Measurements from ENCODE around the gene WDR43. TPM values are rescaled to one million over a fixed set of nuclear protein-coding genes. Genes with fewer than 3 reads are reported as not detected.
A peak's percentile ranks its signal among the peaks of the same experiment; 100 is the strongest.

WDR43 gene
- total RNA-seq, 1 donor from 2014 or later, result 117 TPM

DNA sequence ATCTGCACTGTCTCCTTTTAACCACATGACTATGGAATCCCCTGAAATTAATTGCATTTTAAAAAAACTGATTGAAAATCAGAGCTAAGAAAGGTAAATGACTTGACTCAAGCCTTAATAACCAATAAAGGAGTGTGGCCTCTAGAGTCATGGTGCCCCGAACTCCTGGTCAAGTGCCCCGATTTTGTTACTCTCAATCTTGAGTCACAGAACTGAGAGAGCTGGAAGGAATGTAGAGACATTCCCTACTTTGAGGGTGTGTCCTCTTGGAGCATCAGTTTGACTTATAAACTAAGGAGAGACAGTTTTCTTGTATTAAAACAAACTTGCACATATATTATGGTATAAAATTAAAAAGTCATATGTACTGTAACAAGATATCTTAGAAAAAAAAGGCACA, 2.4 kb downstream of the WDR43 start:
- DNase-seq (ENCODE audit: low read depth) (peak; percentile 79), FAIRE-seq (no peak)

GRCh38 chr2:28898048-28898447, 3.6 kb downstream of the WDR43 start:
- TF ChIP-seq, protein P1, sequence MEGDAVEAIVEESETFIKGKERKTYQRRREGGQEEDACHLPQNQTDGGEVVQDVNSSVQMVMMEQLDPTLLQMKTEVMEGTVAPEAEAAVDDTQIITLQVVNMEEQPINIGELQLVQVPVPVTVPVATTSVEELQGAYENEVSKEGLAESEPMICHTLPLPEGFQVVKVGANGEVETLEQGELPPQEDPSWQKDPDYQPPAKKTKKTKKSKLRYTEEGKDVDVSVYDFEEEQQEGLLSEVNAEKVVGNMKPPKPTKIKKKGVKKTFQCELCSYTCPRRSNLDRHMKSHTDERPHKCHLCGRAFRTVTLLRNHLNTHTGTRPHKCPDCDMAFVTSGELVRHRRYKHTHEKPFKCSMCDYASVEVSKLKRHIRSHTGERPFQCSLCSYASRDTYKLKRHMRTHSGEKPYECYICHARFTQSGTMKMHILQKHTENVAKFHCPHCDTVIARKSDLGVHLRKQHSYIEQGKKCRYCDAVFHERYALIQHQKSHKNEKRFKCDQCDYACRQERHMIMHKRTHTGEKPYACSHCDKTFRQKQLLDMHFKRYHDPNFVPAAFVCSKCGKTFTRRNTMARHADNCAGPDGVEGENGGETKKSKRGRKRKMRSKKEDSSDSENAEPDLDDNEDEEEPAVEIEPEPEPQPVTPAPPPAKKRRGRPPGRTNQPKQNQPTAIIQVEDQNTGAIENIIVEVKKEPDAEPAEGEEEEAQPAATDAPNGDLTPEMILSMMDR (IDR thresholded peaks at IDR 0.05; ENCODE audit: insufficient read depth, low read length, severe bottlenecking), result no peak
- DNase-seq (ENCODE audit: low read depth), result no peak
- no peak for FAIRE-seq
- H3K4me3 ChIP-seq (ENCODE audit: low read depth, low read length), result no peak overlapping the region
- H3K36me3 ChIP-seq (ENCODE audit: control insufficient read depth, insufficient read depth, low read length), result peaks cover 4% of the 10 kb centered on the region
- no peaks in the 10 kb centered on the region for H3K27me3 ChIP-seq (ENCODE audit: control insufficient read depth, insufficient read depth, low read length)

More for the DNA sequence above, 2.4 kb downstream of the WDR43 start:
- TF ChIP-seq, protein P1 (IDR thresholded peaks at IDR 0.05; ENCODE audit: insufficient read depth, low read length, severe bottlenecking), result no peak
- no peaks in the 10 kb centered on the region for H3K27me3 ChIP-seq (ENCODE audit: control insufficient read depth, insufficient read depth, low read length)
- no peaks in the 10 kb centered on the region for H3K36me3 ChIP-seq (ENCODE audit: control insufficient read depth, insufficient read depth, low read length)
- H3K4me3 ChIP-seq (ENCODE audit: low read depth, low read length), result no peak overlapping the region

DNA sequence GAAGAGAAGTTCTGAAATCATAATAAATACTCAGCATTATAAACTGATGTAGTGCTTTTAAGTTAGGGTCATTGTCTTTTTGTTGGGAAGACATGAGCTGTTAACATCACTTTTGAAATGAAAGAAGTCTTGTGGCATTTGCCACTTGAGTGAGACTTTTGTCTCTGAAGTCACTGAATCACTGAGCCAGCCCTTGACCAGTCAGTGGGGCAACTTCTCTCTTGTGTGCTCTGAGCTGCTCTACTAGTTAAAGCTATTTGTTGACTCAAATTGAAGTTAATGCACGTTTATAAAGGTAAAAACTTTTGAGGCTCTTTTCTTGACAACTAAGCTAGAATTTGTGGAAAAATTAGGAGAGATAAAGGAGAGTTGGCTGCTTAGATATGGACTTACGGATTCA, 6.7 kb downstream of the WDR43 start:
- DNase-seq (ENCODE audit: low read depth), result no peak
- TF ChIP-seq, protein P1 (IDR thresholded peaks at IDR 0.05; ENCODE audit: insufficient read depth, low read length, severe bottlenecking), result no peak
- no peak for FAIRE-seq
- no peaks in the 10 kb centered on the region for H3K27me3 ChIP-seq (ENCODE audit: control insufficient read depth, insufficient read depth, low read length)
- peaks cover 5% of the 10 kb centered on the region for H3K36me3 ChIP-seq (ENCODE audit: control insufficient read depth, insufficient read depth, low read length)
- H3K4me3 ChIP-seq (ENCODE audit: low read depth, low read length), result no peak overlapping the region

GRCh38 chr2:28901841-28902240, 7.4 kb downstream of the WDR43 start:
- TF ChIP-seq, protein P1 (IDR thresholded peaks at IDR 0.05; ENCODE audit: insufficient read depth, low read length, severe bottlenecking), result no peak
- peaks cover 8% of the 10 kb centered on the region for H3K36me3 ChIP-seq (ENCODE audit: control insufficient read depth, insufficient read depth, low read length)
- H3K27me3 ChIP-seq (ENCODE audit: control insufficient read depth, insufficient read depth, low read length), result no peaks in the 10 kb centered on the region
- H3K4me3 ChIP-seq (ENCODE audit: low read depth, low read length), result no peak overlapping the region
- DNase-seq (ENCODE audit: low read depth) (no peak), FAIRE-seq (no peak)

- H3K27me3 ChIP-seq (ENCODE audit: control insufficient read depth, insufficient read depth, low read length), result no peaks in the 10 kb centered on the region
- FAIRE-seq (no peak), DNase-seq (ENCODE audit: low read depth) (no peak)
- H3K36me3 ChIP-seq (ENCODE audit: control insufficient read depth, insufficient read depth, low read length), result peaks cover 11% of the 10 kb centered on the region
- TF ChIP-seq, protein P1 (IDR thresholded peaks at IDR 0.05; ENCODE audit: insufficient read depth, low read length, severe bottlenecking), result no peak
- no peak overlapping the region for H3K4me3 ChIP-seq (ENCODE audit: low read depth, low read length)
Measured at GRCh38 chr2:28902584-28902983, 8.1 kb downstream of the WDR43 start.

DNA sequence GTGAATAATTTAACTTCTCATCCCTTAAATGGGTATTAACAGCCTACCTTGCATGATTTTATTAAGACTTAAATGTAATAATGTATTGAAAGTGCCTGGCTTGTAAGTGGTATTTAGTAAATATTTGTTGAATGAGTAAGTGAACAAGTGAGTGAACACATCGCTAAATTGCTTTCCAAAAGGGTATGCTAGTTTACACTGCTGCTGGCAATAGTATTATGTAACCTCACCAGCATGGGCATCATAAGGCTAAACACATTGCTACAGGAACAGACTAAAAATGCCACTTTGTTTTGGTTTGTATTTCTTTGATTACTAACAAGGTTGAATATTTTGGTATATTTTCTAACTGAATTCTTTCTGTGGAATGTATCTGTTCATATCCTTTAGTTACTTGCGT, 9.8 kb downstream of the WDR43 start:
- FAIRE-seq (no peak), DNase-seq (ENCODE audit: low read depth) (peak; percentile 63)
- Histone ChIP-seq H3K27me3 (ENCODE audit: control insufficient read depth, insufficient read depth, low read length) (no peaks in the 10 kb centered on the region), H3K36me3 (ENCODE audit: control insufficient read depth, insufficient read depth, low read length) (peaks cover 19% of the 10 kb centered on the region), H3K4me3 (ENCODE audit: low read depth, low read length) (no peak overlapping the region)
- TF ChIP-seq, protein P1 (IDR thresholded peaks at IDR 0.05; ENCODE audit: insufficient read depth, low read length, severe bottlenecking), result no peak

All from bronchial epithelial cell (primary cell).